ENCODE data around the gene GOLGA7B.
A peak's percentile ranks its signal among the peaks of the same experiment; 100 is the strongest.

The GOLGA7B gene

DNA sequence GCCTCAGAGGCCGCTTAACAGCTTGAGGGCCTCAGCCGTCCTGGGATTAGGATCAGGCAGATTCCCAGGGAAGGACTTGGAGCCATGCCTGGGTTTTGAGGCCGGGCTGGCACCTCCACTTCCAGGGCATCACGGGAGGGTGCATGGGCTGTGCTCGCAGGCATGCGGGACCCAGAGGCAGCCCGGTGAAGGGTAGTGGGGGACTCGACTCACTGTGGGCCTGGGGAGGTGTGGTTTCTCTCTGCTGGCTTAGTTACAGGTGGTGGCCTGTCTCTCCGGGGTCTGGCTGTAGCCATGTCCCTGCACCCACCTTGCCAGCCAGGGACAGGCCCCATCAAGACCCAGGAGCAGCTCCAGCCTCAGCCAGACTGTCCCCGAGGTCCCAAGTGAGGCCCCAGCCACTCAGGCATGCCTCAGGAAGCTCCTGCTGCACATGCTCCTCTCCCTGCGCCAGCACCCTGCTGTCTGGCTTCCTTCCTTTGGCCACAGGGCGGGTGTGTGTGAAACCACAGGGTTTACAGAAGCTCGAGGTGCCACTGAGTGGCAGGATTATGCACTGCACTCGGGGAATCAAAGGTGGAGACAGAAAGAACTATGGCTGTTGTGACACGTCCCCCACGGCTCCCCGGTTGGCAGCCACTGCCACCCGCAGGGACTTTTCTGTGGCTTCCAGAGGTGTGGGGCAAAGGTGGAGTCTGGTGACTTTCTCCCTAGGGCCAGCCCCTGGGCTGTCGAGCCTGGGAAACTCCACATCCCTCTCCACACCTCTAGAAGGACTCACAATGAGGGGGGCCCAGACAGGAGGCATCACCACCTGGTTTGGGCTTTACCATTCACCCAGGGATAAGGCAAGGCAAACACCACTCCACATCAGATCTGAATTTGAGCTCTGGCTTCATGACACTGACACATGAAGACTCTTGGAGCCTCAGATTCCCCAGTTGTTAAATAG lies 19.7 kb downstream of the GOLGA7B start:
- DNase-seq, result peak; percentile 80

DNA sequence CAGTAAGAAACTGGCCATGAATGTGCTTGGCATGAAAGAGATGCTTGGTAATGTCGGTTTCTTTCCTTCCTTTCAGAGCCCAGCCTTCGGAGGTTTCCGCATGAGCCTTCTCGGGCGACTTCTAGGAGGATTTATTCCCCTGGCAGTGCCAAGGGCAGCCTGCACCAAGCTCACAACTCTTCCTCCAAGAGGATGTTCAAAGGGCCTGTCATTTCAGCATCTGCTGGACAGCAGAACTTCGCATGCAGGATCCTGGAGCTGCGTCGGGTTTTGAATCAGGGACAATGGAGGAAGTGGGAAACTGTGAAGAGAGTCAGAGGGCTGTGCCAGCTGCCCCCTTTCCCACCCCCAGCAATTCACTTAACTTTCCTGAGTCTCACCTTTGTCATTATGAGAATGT lies 21.3 kb downstream of the GOLGA7B start:
- DNase-seq, result no peak

DNA sequence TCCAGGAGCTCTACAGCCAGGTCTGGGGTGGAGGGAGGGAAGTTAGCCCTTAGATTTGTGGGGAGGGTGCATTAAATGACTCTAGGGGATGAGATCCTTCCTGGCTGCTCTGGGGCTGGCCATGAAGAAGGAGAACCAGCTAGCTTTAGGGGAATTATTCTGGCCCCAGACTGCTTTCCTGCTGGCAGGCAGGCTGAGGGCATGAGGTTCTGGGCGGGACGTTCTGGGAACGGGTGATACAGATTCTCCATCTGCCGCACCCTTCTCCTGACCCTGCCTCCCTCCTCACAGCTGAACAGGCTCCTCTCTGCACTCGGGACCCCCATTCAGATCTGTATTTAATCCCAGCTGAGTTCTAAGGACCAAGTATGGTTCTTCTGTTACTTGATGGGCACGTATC lies 23.9 kb downstream of the GOLGA7B start:
- DNase-seq, result no peak

DNA sequence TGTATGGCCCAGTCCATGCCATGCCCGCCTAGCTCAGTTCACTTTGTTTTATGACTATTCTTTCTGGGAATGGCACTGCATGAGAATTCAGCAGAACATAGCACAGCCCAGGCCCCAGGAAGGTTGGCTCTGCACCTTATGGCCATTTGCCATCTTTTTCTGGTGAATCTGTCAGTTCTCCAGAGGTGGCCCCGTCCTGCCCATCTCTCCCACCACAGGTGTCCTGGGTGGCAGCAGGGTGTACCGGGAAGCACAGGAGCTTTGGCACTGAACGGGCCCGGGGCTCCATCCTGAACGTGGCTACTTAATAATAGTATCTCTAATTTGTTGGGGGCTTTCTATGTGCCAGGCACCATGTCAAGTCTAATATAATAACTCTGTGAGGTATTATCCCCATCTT lies 24.7 kb downstream of the GOLGA7B start:
- DNase-seq, result no peak

DNA sequence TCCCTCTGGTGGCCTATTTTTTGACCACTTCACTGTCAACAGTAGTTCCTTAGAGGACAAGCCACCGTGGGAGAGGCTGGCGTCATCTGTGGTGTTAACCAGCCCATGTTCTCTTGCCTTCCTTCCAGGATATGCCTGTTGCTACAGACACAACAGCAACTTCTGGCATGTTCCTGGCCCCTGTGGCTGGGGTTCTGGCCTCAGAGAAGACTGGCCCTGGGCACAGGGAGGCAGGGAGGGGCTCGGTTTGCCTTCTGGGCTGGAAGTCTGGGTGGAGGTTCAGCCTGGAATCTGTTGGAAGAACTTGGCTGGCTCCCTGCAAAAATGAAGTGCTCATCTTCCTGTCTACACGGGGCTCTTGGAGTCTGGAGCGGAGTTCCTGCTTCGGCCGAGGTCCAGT lies 25.7 kb downstream of the GOLGA7B start:
- DNase-seq, result no peak

DNA sequence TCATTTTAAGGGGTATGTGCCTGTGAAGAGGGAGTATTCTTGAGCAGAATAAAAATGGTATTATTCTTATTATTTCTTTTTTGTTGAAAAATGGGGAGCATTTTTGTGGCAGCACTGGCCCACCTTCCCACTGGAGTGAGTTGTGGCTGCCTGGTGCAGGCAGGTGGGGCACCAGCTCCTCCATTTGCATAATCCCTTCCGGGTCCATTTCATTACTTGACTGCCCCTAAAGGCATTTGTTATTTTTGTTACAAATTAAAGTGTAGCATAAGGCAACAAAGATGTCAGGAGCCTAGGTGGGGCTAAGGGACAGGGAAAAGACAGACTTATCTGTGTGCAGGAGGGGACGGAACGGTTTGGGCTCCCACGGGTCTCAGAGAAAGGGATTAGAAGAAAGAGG lies 26.8 kb downstream of the GOLGA7B start:
- DNase-seq, result no peak

DNA sequence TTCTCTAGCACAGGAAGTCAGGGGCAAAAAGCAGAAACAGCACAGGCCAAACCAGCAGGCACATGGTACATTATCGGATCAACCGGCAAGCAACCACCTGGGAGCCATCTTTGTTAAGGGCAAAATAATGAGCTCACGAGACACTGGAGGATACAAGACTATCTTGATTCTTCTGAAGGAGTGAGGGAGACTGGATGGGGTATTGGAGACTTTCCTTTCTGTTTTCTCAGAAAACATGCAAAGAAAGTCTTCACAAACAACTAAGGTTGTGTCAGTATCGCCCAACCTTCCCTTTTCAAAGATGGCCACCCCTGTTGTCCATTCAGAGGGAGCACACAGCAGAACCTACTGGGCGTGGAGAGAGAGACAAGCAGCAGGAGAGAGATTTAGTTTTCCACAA lies 29.6 kb downstream of the GOLGA7B start:
- DNase-seq, result no peak

DNA sequence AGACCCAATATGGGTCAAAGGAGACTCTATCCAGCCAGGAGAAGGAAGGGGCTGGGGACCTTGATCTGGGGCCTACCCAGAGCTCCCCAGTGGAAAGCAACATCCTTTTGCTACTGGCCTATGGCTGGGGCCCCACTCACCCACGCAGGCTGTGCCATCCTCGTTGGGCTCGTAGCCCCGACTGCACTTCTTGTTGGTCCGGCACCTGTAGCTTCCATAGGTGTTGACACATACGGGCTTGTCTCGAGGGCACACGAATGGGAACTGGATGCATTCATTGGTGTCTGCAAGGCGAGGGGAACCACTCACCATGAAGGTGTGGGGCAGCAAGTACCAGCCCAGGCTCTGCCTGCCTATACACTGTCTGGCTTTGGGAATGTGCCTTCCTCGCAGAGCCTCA lies 30.5 kb downstream of the GOLGA7B start:
- no peak for DNase-seq

DNA sequence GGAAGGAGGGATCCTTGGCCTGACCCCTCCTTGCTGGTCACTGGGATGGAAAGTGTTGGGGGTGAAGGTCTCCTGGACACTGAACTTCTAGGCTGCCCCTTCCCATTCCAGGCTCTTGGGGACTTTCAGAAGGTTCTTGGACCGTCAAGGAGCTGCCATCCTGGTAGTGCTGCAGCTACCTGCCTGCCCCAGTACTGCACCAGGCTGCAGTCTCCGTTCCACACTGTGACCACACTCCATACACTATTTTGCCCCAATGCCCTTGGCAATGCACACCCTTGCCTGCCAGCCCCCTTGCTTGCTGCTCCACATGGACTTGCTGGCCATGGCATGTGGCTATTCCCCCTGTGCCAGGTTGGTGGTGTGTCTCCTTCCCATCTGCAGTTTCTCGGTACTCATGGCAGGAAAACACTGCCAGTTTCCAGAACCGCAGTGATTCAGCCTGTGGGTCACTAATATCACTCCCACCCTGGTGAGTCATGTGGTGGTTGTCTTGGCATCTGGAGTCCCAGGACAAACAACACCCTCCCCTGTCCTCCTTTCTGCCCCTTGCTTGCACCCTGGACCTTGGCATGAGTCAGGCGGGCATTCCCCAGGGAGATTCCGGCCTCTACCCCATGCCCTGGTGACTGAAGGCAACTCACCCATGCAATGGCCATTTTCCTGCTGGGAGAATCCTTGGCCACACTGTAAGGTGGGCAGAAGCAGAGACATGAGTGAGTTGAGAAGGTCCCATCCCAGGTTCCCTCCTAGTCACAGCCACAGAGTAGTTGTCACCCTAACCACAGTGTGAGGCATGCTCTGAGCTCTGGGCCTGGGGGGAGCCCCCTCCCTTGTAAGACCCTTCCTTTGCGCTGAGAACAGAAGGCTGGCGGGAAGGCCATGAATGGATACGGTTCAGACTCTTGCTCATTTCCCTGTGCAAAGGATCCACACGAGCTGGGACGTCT lies 32.8 kb downstream of the GOLGA7B start:
- DNase-seq, result peak; percentile 44

DNA sequence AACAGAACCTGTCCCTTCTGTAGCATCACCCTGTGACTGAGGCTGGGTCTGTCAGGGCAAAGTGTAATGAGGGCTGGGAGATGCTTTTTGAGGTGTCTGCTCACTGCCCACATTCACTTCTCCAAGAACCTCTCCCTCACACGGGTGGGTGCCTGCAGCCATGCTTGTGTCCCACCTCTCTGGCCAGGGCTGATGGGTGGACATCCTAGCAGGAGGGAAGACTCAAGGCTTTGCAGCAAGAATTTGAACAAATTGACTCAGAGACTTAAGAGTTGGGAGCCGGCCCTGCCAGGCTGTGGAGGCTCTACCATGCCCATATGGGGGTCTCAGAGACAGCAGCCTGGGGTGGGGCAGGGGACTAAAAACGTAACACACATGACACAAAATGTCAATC lies 33.4 kb downstream of the GOLGA7B start:
- no peak for DNase-seq

DNA sequence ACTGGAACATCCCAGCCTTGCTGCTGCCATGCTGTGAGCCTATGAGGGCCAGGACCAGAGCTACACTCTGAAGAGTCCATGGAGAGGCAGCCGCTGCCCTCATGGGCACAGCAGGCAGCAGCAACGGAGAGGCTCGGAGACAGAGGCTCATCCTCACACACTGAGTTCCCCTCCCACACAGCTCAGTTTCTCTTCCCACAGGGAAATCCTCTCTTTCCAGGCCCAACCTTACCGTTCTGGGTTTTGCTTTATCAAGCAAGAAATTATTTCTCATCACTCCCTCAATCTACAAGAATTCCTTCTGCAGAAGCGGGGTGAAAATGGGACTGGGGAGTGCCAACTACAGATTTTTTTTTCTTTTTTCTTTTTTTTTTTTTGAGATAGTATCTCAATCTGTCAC lies 36.6 kb downstream of the GOLGA7B start:
- DNase-seq, result no peak

DNA sequence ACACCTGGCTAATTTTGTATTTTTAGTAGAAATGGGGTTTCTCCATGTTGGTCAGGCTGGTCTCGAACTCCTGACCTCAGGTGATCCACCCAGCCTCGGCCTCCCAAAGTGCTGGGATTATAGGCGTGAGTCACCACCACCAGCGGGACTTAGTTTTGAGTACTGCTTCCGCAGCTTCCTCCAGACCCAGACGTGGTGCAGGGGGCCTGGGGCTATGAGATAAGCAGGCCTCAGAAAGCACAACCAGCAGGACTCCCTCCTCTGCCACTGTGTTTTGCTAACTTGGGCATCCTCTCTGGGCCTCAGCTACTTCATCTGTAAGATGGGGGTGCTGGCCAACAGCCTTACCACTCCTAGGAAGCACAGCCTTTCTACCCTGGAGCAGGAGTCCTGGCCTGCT lies 37.8 kb downstream of the GOLGA7B start:
- DNase-seq, result no peak

DNA sequence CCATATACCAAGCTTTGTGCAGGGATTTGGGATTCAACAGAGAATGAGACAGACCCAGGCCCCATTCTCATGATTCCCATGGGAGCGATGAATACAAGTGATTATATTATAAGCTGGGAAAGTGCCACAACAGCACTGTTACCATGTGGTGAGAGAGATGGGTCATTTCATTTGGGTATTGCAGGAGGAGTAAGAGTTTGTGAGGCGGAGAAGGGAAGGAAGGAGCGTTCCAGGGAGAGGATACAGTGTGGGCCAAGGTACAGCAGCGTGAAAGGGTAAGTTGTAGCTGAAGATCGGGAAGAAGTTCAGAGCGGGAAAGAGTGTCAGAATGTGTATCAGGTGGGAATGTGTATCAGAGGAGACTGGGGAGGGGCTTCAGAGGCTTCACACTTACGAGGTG lies 38.5 kb downstream of the GOLGA7B start:
- no peak for DNase-seq

DNA sequence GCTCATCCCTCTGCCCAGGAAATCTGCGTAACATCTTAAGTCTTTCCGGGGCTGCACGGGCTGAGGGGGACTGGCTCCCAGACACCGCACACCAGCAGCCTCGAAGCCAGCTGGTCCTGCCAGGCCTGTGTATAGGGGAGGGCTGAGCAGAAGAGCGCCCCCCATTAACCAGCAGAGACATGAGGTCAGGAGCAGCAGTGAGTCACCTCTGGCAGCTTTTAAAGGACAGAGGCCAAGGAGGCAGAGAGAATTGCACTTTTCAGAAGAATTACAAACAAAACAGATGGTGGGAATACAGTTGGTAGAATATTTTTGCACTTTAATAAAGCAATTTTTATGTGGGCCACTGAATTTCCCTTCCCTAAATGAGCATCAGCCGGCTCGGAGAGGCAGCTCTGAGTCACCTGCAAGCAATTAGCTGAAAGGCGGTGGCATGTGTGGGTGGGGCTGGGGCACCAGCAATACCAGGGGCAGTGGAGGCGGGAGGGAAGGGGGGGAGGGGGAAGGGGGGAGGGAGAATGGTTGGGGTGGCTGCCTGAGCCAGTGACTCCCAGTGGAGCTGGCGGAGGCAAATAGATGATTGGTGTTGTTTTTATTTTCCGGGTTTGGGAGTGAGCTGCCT lies 39.1 kb downstream of the GOLGA7B start:
- peak; percentile 20 for DNase-seq

DNA sequence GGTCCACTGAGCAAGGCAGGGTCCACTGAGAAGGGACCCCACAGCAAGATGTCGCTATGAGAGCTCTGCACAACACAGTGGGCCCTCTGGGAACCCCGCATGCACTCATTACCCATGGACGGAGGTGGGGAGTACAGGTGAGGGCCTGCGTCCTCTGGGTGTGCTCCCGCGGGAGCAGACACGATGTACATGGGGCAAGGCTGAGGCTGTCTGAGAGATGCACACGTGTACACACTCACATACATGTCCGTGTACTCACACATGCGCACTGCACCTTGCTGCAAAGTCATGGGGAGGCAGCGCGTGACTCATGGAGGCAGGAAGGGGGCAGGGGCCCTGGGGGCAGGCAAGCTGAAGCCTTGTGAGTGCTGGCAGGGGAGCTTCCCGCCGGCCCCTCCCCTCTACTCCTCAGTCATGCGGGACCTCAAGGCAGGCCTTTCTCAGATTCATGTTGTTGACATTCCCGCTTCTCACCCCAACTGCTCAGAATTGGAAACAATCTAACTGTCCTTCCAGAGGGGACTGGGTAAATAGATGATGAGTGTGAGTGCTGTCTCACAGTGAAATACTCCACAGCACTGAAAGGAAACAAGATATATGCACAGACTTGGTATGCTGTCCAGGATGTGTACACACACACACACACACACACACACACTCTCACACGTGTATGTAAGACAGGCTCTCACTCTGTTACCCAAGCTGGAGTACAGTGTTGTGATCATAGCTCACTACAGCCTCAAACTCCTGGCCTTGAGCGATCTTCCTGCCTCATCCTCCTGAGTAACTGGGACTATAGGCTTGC lies 40.0 kb downstream of the GOLGA7B start:
- DNase-seq, result peak; percentile 9

DNA sequence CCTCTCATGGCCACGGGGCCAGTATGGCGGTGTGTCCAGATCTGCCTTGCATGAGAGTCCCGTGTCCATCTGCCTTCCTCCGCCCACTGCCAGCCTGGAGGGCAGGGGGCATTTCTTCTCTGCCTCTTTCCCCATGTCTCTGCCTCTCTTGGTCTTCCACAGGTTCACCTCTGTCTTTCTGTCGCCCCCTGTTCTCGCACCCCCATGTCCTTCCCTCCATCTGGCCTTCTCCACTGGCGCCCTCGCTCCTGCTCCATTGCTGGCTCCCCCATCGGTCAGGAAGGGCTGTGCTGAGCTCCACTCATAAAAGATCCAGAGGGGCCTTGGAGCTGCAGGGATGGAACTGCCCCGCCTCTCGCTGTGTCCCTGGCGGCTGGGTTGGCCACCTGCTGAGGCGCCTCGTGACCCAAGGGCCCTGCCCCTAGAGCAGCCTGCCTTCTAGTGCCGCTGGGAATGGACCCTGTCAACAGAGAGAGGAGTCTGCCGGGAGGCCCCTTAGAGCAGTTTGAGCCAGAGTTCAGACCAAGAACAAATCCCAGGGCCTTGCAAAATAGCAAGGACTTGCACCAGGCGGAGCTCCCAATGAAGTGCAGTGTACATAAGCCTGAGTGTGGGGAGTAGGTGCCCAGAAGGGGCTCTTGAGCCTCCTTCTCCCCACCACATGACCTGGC lies 42.0 kb downstream of the GOLGA7B start:
- no peak for DNase-seq

DNA sequence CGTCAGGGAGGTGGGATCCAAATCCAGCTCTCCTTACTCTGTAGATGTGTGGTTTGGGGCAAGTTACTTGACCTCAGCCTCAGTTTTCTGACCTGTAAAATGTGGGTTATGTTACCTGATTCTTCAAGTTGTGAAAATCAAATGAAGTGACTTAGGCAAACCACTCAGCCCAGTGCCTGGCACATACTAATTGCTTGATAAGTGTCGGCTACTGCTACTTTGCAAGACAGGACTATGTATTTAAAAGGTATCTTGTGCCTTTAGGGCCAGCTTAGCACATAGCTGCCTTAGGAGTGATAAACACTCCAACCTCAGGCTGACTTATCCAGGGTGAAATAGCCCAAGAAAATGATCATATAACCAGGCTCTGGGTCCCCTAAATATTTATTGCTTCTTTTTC lies 42.9 kb downstream of the GOLGA7B start:
- no peak for DNase-seq

DNA sequence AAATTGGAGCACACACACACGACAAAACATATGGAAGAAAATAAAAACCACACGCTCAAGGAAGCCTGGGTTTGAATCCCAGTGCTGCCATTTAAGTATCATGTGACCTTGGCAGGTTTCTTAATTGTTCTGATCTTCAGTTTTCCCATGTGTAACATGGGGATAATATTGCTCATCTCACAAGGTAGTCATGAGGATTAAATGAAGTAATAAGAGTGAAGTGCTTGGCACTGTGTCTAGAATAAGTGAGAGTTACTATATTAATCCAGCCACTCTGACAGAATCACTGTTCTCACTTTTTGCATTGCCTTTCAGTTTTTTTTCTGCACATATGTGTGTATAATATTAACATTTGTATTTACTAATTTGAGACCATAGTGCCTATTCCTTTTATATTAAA lies 43.3 kb downstream of the GOLGA7B start:
- DNase-seq, result no peak

DNA sequence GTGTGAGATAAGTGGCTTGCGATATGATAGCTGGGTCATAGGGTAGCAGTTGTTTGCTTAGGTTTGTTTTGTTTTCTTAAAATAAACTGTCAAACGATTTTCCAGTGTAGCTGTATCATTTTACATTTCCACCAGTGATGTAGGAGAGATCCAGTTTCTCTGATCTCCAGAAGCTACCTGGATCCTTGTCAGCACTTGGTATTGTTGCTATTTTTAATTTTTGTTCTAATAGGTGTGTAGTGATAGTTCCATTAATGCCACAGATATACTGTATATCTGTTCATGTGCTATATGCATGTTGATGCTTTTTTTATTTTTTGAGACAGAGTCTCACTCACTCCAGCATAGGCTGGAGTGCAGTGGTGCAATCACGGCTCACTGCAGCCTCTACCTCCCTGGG lies 44.4 kb downstream of the GOLGA7B start:
- DNase-seq, result no peak

DNA sequence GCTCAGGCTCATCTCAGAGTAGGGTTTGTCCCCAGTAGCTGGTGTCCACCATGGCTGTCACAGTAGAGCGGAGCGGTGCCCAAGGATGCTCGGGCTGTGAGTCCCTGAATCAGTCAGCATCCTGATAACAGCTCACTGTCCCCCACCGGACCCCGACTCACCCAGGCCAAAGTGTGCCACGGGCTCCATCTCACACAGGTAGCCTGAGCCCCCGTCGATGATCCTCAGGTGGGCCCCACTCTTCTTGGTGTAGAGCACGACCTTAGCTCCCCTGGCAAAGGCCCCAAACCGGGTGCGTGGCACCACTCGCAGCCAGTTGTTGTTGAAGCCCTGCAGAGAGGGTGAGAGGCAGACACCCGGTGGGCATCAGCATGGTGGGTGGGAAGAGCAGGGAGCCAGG lies 45.4 kb downstream of the GOLGA7B start:
- no peak for DNase-seq

DNA sequence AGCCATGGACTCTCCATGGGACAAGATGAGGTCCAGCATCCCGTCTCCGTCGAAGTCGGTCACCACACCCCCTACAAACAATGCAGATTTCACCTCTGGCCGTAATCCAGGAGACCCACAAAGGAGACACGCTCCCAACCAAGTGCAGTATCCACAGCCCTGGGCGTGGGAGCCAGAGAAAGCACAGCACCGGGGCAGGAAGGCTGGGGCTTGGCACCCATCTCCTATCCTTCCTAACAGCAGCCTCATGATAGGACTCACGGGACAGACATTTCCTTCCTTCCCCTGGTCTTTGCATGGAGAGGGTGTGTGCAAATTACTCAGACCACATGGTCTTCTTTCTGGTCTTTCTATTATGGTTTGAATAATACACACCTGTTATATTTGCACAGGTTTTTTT lies 46.3 kb downstream of the GOLGA7B start:
- no peak for DNase-seq
